NCI-H2196 (cell line): ENCODE results near the gene GPS1.

Experiments used
- DNase-seq: peaks from one replicate; lab custom pipeline; 2025; ENCODE audit not compliant: unreplicated experiment; lab: John Stamatoyannopoulos, UW

The GPS1 gene

DNA sequence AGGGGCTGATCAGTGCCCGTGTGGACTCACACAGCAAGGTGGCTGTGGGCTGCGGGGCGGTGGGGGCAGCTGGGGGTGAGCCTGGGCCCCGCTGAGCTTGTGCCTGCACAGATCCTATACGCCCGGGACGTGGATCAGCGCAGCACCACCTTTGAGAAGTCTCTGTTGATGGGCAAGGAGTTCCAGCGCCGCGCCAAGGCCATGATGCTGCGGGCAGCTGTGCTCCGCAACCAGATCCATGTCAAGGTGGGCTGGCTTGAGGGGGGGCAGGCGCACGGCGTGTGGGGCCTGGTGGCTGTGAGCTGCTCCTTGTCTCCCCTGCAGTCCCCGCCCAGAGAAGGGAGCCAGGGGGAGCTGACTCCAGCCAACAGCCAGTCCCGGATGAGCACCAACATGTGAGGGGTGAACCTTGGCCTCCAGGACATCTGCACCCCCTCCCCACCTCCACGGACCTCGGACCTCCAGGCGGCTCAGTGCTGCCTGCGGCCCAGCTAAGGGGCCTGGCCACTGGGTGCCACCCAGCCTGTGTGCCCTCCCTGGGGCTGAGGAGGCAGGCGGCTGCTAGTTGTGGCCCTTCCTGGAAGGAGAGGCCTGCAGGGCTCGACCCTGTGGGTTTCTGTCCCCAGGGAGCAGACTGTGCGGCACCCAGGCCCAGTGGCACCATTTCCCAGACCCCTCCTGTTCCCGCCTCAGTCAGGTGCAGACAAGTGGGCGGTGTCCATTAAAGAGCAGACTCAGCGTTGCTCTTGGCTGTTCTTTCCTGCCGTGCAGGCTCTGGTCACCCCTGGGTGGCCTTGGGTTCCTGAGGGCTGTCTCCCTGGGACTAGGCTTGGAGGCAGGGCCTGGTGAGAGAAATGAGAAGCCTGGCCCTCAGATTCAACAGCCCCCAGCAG is 5.3 kb downstream of the GPS1 start:
- no peak for DNase-seq

GRCh38 chr17:82058230-82058854 is 6.6 kb downstream of the GPS1 start:
- DNase-seq, result no peak

- DNase-seq, result no peak
Observed at GRCh38 chr17:82058855-82059249, 7.2 kb downstream of the GPS1 start.

DNA sequence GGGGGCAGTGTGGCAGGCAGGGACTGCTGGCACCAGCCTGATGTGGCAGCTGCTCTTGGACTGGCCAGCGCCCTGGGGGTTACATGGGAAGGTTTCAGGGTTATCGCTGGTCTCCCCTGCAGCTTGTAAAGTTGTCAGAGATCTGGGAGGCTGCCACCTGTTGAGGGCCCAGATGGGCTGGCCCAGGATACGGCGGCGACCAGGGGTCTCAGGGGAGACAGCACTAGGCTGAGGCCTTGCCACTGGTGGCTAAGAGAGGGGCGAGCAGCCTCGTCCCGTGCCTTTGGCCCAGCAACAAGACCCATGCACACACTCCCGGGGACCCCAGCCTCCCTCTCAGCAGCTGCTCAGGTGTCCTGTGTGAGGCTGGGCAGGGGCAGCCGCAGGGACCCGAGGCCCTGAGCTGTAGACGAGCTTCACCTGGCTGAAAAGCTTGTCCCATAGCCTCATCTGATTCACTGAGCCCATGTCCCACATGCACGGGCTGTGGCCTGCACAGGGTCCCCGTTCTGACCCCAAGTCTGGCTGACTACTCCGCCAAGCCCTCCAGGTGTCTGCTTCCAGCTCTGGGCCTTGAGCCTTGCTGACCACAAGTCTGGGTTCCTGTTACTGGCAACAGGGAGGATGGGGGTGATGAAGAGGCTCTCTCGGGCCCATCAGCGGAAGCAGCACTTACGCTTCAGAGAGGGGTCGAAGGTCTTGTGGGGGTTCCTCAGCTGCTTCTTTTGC is 7.7 kb downstream of the GPS1 start:
- no peak for DNase-seq

GRCh38 chr17:82060001-82060380 is 8.3 kb downstream of the GPS1 start:
- no peak for DNase-seq

DNA sequence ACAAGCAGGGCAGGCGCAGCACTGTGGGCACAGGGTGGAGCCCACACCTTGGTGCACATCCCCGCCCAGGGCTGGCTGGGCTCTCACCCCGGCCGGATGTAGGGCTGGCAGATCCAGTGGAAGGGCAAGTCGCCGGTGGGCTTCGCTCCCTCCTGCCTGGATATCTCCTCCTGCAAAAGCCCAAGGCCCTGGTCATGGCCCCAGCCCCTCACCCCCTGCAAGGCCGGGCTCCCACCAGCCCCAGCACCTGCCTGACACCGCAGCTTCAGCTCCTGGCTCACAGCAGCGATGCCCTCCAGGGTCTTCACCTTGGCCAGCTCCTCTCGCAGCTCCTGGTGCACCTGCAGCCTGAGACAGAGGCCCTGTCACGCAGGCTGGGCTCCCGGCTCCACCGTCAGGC is 8.9 kb downstream of the GPS1 start:
- no peak for DNase-seq

- no peak for DNase-seq
Observed at GRCh38 chr17:82061047-82061925, 9.6 kb downstream of the GPS1 start.

DNA sequence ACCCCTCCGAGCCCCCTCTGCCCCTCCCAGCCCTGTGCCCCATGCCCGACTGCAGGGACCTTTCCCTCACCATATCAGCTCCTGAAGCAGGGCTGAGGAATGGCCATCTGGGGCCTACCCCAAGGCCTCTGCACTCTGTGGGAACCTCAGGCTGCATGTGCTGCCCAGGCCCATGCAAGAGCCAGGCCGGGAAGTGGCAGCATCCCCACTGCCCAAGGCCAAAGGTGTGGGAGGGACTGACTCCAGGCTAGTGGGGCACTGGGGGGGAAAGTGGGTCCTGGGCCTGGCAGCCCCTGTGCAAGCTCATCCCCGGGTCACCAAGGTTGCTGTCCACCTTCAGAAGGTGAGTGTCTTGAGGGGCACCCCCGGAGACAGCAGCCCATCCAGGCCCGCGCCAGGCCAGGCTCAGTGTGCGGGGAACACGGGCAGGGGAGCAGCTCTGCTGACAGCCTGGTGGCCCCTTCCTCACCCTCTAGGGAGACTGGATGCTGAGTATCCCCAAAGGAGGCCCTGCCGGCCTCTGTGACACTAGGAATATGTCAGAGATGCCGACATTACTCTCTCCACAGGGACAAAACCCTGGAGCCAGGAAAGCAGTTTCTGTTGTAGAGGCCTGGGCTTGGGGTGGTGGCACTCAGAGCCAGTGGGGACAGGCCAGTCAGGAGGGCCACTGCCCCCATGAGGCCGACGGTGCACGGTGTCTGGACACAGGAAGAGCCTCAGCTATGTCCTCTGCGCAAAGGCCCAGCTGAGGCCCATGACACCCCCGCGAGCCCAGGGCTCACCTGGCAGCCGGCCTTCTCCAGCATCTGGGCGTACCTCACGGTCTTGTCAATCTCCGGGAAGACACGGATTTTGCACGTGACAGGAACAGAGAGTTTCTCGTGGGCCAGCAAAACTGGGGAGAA is 10.6 kb downstream of the GPS1 start:
- no peak for DNase-seq

DNA sequence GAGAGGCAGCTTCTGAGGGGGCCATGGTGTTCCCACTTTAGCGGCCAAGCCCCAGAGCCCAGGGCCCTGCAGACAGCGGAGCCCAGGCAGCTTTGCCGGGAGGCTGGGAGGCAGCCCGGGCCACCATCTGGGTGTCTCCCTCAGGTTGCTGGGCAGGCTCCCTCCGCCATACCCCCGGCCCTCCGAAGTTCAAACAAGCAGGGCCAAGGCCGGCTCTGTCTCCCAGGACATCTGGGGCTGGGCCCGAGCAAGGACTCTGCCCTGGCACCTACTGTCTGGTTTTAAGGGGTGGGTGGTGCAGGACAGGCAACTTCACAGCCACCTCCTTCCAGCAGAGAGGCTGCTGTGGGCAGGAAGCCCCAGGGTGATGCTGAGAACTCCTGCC is 11.3 kb downstream of the GPS1 start:
- DNase-seq, result no peak

GRCh38 chr17:82063424-82064415 is 12.0 kb downstream of the GPS1 start:
- DNase-seq, result no peak

GRCh38 chr17:82064433-82065192 is 12.9 kb downstream of the GPS1 start:
- peak; percentile 57 for DNase-seq

- DNase-seq, result no peak
Observed at GRCh38 chr17:82065193-82065637, 13.5 kb downstream of the GPS1 start.

DNA sequence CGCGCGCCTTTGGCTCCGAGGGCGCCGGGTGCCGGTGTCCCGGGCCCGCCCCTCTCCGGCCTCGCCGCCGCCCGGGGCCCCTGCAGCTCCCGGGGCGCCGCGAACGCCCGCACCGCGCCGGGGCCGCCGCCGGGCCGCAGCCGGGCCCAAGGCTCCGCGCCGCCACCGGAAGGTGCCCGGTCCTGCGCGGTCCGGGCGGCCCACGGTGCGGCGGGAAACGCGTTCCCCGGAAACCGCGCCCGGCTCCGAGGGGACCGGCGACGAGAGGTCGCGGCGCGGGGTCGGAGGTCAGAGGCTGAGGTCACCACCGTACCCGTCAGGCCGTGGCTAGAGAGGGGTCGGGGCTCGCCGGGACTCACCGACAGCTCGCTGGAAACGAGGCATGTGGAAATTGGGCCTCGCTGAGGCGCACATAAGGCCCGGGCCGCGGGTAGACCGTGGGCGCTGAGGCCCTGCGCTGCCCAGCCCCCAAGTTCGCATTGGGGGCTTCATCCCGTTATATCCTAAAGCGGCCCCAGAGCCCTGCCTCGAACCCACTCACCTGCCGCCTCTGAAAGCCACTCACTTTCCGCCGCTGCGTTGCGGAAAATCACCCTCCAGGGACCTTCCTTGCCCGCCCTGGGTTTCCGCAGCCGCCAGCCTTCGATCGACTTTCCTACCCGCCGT is 14.1 kb downstream of the GPS1 start, which contains the start of gene DUS1L:
TSS of gene DUS1L (minus strand) at position 167 of the 666 bp plus-strand sequence. CDS start 745 bp downstream, outside the sequence.
- peak; percentile 82 for DNase-seq

- DNase-seq, result no peak
Observed at GRCh38 chr17:82070611-82071010, 18.9 kb downstream of the GPS1 start.

GRCh38 chr17:82072827-82073226 is 21.1 kb downstream of the GPS1 start:
- no peak for DNase-seq

- no peak for DNase-seq
Observed at GRCh38 chr17:82073446-82073845, 21.7 kb downstream of the GPS1 start.
